Measurements from ENCODE around the gene EFNA4.
A peak's percentile ranks its signal among the peaks of the same experiment; 100 is the strongest.

EFNA4 gene

DNA sequence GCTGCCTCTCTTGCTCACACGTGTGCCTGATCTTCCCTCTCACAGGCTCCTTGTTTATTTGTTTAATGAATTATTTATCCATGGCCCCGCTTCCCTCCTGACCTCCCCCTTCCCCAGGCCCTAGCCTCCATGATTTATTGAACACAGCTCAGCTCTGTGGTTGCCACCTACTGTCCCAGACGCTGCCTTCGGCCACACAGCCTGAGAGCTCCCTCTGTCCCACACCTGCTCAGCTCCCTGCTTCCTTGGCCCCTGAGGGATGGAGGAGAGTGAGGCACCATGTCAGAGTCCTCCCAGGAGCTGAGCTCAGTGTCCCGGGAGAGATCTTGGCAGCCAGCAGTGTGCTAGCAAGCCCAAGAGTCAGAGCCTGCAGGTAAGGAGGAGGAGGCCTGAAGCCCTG is 12.0 kb downstream of the EFNA4 start:
- DNase-seq (ENCODE audit: low read depth): no peak

DNA sequence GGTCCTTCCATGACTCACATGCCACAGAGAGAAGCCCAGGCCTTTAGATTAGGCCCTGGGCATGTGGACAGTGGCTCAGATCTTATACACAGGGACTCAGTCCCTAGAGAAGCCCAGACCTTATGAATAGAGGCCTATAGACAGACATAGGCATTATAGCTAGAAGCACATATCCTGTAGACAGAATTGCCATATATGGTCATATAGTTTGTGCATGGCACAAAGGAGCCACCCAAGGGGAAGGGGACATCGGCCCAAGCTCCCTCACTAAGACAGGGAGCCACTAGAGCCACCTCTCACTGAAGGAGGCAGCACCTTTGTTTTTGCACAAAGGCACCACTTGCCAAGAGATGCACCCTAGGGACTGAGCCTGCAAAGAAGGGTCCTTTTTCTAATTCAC is 12.8 kb downstream of the EFNA4 start:
- DNase-seq (ENCODE audit: low read depth): no peak

DNA sequence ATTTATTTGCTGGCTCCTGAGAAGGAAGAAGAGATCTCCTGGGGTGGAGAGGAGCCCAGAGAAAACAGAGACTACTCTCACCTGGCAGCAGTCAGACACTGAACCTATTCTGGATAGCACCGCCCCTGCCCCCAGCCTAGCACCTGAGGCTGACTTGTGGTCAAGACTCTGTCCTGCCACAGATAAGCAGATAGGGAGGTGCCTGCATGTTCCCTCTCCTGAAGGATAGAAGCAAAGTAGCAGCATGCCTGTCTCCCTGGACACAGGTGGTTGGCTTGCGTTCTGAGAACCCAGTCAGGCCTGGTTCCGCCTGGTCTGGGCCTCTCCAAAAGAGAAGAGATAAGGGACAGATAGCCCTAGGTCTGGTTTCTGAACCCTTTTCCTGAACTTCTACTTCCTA is 13.8 kb downstream of the EFNA4 start:
- DNase-seq (ENCODE audit: low read depth): no peak

DNA sequence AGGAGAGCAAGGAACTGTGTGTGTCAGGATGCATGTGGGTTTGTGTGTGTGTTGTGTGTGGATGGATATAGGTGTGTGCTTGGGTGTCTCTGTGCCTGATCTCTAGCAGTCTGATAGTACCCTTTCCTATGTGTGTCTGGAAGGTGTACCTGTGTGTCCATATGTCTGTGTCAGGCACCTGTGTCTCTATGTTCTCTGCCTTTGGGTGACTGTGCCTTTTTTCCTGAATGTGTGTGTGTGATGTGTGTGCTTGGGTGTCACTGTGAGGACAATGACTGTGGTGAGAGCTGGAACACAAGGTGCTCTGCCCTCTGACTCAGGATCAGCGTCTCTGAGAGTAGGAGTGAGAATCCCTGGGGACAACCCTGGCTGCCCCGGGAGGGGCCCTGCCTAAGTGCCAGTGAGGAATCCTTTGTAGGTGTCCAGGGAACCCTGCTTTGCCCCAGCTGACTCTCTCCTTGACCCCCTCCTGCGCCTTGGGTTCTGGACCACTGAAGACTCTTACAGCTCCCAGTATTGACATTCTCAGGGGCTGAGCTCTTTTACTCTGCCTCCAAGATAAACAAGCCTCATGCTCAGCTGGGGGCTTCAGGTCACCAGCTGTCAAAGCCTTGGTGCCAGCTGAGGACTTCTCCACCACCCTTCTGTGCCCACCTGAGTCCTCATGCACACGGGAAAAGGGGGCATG is 14.4 kb downstream of the EFNA4 start:
- DNase-seq (ENCODE audit: low read depth): no peak

DNA sequence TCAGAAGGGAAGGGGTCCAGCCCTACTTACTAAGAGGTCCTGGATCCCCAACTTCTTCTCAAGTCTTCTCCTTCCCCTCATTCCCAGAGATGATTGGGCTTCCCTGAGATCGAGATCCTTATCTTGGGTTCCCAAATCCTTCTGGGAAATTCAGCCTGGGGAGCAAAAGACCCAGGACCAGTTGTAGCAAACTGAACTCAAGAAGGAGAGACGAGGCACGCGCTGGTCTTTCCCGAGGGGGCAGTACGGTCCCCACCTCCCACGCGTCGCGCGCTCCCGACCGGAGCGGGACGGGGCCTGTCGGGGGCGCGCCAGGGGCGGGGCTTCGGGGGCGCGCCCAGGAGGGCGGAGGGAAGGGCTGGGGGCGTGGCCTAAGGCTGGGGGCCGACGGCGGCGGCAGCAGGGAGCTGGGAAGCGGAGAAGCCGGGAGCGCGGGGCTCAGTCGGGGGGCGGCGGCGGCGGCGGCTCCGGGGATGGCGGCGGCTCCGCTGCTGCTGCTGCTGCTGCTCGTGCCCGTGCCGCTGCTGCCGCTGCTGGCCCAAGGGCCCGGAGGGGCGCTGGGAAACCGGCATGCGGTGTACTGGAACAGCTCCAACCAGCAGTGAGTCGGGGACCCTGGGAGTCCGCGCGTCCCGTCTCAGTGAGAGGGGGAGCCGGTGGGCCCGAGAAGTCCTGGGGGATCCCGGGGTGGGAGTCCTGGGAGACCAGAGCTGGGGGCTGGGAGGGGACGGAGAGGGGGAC is 15.1 kb downstream of the EFNA4 start, which contains the start of gene EFNA3:
TSS of gene EFNA3 (plus strand) at position 369 of the 741 bp plus-strand sequence. CDS start at position 474, 105 bp downstream.
- no peak for DNase-seq (ENCODE audit: low read depth)

DNA sequence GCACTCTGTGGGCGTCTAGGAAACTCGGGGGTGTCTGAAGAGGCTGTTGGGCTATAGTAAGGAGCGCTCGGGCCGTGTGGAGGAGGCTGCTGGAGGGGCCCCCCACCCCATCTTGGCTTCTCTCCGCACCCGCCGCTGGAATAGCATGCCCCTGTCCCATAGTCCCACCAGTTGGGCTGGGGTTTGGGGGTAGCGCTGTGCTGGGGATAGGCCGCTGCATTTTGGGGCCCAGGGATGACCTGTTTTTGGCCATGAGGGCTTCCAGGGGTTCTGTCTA is 15.6 kb downstream of the EFNA4 start:
- DNase-seq (ENCODE audit: low read depth): no peak

DNA sequence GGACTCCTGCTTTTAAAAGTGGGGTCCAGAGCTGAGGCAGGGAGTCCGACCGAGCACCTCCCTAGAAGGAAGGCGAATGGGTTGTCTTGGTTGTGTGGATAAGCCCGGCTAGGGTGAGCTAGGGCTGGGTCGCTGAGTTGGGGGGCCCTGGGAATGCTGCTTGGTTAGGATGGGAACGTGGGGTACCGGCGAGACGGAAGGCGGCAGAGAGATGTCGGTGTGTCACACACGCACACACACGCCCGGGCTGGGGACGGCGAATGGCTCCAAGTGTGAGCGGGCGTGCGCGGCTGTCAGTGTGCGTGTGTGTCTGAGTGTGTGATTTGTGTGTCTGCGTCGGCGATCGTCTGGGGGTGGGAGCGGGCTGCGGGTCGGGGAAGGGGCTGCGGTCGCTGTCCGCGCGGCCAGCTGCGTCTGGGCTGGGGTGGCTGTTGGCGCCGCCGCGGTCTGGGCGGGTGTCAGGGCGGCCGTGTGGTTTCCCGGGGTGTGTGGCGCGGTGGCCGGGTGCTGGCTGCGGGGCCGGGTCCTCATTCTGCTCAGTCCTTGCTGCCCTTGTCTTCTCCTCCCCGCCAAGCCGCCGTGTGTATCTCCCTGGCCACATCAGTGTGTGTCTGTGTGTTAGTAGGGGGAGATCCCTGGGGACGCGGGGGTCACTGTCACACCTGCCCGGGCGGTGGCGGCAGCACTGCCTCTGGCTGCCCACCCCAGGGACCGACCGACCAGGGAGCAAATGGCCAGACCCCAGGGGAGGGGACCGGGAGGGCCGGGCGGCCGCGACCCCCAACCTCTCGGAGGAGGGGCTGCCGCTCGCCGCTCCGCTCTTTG is 16.2 kb downstream of the EFNA4 start:
- no peak for DNase-seq (ENCODE audit: low read depth)

DNA sequence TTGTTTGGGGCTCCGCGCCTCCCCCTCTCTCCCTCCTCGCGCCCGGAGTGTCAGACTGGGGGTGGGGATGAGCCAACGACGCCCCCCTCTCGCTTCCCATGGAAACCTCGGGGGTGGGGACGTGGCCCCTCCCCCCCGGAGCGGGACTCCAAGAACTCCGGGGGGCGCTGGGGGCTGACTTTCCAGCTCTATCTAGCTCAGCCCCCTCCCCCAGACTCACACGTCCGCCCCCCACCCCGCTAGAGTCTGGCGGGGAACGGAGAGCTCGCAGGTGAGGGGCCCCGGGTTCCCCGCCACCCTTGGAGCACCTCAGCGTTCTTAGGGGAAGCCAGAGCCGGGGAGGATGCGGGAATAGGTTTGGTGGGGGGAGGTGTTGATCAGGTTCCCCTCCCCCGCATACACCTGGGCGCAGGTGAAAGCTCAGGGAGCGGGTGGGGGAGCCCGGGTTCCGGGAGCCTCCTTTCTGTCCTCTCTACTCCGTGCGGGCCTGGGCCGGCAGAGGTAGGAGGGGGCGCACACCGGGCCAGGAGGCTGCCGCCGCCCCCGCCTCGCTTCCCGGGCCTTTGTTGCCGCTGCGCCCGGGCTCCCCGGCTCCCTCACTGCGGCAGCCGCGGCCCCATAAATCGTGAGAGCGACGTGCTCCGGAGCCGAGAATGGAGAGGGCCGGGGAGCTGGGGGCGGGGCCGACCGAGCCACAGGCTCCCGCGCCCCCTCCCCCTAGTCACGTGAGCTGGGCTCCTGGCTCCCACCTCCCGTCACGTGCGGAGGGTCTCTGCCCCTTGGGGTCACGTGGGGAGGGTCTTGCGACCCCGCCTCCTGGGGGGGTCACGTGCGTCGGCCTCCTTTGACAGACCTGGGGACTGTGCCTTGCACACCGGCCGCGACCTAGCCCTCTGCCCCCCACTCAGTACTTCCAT is 17.0 kb downstream of the EFNA4 start:
- no peak for DNase-seq (ENCODE audit: low read depth)

DNA sequence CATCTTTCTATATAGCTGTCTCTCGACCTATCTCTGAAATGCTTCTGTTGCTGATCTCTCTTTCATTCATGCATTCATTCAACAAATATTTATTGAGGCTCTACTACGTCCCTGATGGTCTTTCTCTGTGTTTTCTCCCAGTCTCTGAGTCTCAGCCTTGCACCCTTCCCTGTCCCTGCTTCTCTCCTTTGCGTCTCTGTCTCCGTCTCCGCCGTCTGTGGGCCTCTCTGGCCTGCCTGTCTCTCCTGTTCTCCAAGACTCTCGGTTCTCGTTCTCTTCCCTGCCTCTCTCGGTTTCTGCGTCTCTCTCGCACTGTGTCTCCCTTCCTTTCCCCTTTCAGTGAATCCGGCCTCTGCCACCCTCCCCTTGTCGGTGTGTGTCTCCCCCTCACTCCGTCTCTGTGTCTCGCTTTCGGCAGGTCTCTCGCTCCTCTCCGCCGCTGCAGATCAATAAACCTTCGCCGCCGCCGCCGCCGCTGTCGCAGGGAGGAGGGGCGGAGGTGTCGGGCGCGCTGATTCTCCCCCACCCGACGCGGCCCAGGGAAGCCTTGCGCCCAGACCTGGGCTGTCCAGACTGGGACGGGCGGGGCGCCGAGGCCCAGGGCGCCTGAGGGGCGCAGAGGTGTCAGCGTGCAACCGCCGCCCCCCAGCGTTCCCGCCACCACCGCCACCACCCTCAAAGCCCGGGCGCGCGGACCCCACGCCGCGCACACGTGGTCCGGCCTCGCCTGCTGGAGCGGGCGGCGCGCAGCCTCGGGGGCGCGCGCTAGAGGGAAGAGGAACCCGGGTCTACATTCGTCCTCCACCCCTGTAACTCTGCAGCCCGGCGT is 18.1 kb downstream of the EFNA4 start:
- DNase-seq (ENCODE audit: low read depth): no peak

DNA sequence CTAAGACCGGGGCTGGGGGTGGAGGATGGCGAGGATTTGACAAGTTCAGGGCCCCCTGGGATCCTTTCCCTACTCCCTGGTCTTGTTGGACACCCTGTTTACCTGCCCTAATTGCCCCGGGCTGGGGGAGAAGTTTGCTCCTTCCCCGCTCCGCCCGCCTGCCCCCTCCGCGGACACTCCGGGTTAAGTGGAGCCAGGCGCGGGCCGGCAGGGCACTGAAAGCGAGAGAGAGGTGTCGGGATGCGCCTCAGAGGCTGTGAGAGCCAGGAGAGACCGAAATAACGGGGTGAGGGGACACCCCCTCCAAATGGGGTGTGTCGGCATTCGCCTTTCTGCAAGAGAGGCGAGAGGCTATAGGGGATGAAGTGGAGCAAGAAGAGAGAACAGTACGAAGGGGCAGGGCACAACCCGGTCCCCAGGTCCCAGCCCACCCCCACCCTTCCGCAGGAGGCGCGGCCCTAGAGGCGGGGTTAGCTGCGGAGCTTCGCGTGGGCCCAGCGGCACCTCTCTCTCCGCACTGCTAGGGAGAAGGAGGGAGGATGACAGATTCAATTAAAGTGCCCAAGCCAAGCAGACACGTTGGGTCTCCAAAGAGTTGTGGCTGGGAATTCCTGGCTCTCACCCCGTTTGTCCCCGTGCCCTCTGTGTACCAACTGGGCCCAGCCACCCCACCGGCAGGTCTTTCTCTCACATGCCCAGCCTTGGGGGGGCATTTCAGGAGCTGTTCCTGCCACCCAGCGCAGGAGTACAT is 18.9 kb downstream of the EFNA4 start:
- DNase-seq (ENCODE audit: low read depth): no peak

DNA sequence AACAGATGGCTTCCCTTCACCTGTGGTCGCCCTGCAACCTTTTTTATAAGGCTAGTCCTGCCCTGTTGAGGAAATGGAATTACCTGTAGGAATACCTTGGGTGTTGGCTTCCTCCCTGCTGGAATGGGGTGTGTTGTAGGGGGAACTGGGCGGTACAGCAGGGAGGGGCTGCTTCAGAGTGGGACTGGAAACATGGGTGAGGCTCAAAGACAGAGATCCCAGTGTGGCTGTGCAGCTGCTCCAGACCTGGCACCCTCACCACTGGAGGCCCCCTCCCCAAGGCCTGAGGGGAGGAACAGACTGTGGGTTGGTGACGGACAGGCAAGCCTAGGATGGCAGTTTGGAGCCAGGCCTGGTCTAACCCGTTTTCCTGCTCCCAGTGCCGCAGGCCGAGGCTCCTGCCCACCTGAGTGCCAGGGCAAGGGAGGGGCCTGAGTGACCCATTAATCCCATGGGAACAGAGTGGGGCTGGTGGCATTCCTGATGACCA is 19.6 kb downstream of the EFNA4 start:
- DNase-seq (ENCODE audit: low read depth): no peak

DNA sequence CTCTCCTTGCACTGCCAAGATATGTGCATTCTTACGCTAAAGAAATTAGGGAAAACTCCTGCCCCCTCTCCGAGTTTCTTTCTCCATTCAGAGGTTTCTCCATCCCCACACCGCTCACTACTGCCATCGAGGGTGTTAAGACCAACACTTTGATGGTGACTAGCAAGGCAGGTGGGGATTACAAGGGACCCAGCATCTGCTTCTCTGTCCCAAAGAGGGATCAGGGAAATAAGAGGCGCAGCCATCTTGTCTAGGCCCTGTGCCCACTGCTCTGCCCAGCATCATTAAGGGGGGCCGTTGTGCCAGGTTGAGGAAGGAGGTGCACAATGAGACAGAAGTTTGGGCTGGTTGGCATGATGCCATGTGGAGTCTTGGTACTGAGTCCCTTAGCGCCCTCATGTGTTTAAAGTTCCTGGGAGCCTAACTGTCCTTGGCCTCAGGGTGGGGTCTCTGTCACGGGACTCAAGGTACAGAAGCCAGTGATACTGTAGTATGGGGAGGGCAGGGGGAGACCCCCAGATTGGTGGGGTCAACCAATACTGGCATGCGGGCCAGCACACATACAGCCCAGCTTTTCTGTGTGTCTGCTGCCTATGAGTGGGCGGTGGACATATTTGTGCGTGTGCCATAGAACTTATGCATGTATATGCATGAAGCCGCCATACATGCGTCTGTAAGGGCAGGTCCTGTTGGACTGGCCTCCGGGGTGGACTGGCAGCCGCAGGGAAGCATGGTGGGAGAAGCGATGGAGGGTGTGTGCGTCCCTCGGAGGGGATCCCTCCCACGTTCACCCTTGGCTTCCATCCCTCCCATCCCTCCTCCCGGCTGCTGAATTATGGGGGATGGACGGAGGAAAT is 20.6 kb downstream of the EFNA4 start:
- DNase-seq (ENCODE audit: low read depth): no peak

DNA sequence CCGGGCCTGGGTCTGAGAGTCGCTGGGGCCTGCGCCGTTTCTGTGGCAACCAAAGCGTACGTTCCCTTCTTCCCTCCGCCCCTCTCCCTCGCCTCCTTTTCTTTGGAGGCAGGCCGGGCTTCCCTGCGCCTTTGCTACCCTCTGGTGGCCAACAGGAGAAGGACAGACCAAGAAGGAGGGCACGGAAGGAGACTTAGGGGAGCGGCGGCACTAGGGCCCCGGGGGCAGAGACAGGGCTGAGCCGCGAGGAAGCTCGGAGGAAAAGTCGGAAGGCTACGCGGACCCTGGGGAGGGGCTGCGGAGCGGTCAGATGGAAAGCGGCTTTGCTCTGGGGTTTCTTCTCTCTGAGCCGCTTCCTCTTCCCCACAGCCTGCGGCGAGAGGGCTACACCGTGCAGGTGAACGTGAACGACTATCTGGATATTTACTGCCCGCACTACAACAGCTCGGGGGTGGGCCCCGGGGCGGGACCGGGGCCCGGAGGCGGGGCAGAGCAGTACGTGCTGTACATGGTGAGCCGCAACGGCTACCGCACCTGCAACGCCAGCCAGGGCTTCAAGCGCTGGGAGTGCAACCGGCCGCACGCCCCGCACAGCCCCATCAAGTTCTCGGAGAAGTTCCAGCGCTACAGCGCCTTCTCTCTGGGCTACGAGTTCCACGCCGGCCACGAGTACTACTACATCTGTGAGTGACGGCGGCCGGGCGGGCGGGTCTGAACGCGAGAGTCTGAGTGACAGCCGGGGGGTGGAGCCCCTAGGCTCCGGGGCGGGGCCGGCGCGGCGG is 21.4 kb downstream of the EFNA4 start:
- DNase-seq (ENCODE audit: low read depth): peak; percentile 60

DNA sequence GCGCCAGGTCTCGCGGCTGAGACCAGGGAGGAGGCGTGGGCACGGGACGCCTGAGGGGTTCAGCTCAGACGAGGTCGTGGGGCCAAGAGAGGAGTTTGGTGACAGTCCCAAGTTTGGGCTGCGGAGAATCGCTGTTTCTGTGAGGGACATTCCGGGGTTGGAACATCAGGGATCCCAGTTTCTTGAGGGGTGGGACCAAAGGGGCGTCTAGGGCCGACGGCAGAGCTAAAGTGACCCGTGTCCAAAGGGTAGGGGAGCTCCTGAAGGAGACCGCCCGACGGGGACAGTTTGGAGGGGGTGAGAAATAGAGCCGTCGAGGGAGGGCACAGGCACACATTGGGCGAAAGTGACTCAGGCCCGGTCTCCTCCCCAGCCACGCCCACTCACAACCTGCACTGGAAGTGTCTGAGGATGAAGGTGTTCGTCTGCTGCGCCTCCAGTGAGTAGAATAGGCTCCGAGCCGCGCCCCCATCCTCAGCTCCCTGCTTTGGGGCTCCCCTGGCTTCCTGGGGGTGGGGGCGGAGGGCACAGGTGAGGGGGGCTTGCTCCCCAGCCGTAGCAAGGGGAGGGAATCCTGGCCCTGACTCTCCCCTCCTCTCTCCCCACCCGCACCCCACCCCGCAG is 22.1 kb downstream of the EFNA4 start:
- no peak for DNase-seq (ENCODE audit: low read depth)

DNA sequence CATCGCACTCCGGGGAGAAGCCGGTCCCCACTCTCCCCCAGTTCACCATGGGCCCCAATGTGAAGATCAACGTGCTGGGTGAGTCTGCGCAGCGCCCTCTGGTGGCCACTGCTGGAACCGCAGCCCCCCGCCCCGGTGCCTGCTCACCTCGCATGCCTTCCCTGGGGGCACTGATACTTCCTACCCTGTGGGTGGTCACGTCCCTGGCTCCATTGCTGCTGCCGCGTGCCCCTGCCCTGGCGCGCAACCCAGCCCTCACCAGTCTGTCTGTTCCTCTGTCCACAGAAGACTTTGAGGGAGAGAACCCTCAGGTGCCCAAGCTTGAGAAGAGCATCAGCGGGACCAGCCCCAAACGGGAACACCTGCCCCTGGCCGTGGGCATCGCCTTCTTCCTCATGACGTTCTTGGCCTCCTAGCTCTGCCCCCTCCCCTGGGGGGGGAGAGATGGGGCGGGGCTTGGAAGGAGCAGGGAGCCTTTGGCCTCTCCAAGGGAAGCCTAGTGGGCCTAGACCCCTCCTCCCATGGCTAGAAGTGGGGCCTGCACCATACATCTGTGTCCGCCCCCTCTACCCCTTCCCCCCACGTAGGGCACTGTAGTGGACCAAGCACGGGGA is 22.7 kb downstream of the EFNA4 start:
- no peak for DNase-seq (ENCODE audit: low read depth)

DNA sequence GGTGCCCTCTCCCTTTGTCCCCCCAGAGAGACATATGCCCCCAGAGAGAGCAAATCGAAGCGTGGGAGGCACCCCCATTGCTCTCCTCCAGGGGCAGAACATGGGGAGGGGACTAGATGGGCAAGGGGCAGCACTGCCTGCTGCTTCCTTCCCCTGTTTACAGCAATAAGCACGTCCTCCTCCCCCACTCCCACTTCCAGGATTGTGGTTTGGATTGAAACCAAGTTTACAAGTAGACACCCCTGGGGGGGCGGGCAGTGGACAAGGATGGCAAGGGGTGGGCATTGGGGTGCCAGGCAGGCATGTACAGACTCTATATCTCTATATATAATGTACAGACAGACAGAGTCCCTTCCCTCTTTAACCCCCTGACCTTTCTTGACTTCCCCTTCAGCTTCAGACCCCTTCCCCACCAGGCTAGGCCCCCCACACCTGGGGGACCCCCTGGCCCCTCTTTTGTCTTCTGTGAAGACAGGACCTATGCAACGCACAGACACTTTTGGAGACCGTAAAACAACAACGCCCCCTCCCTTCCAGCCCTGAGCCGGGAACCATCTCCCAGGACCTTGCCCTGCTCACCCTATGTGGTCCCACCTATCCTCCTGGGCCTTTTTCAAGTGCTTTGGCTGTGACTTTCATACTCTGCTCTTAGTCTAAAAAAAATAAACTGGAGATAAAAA is 23.5 kb downstream of the EFNA4 start:
- no peak for DNase-seq (ENCODE audit: low read depth)

All from non-pigmented ciliary epithelial cell (primary cell).